WTC11 (cell line): ENCODE results near the gene METAP1. TPM values are rescaled to one million over a fixed set of nuclear protein-coding genes. Genes with fewer than 3 reads are reported as not detected.
A peak's percentile ranks its signal among the peaks of the same experiment; 100 is the strongest.

Source experiments
- ATAC-seq: fragments of 200-7000 bp; cut with Tn5 transposase; 2 replicates; pipeline ENCODE4 v1.10.0; 2021; ENCODE audit warnings: mild to moderate bottlenecking, moderate library complexity
- CTCF ChIA-PET: fragments of 300-600 bp; sonication (Branson Sonifier 250); formaldehyde crosslinking; loops from one replicate; lab custom pipeline; 2021; ENCODE audit warnings: antibody characterized with exemption; lab: Charles Lee
- POLR2A ChIA-PET: fragments of 350-600 bp; sonication (Branson Sonifier 250); formaldehyde crosslinking; loops from one replicate; lab custom pipeline; 2021; ENCODE audit warnings: antibody characterized with exemption; lab: Charles Lee
- DNase-seq: peaks from one replicate; pipeline ENCODE4 v3.0.0; 2021; ENCODE audit warnings: low spot score
- H3K27ac Mint-ChIP-seq: 2 replicates; pipeline ENCODE4 v1.8.0; 2021; ENCODE audit warnings: mixed read lengths
- H3K27me3 Mint-ChIP-seq: 2 replicates; pipeline ENCODE4 v1.8.0; 2021; ENCODE audit warnings: low read depth, mild to moderate bottlenecking, moderate library complexity, mixed read lengths
- H3K36me3 Mint-ChIP-seq: 2 replicates; pipeline ENCODE4 v1.8.0; 2021; ENCODE audit warnings: mixed read lengths
- H3K4me1 Mint-ChIP-seq: 2 replicates; pipeline ENCODE4 v1.8.0; 2022; ENCODE audit warnings: mixed read lengths
- H3K4me3 Mint-ChIP-seq: 2 replicates; pipeline ENCODE4 v1.8.0; 2021; ENCODE audit warnings: mild to moderate bottlenecking, moderate library complexity, mixed read lengths
- H3K9me3 Mint-ChIP-seq: 2 replicates; pipeline ENCODE4 v1.8.0; 2021; ENCODE audit warnings: mixed read lengths
- FOXK1 ChIP-seq: sonication (generic); formaldehyde crosslinking; IDR thresholded peaks from 2 replicates; pipeline ENCODE4 v1.8.0; 2022; ENCODE audit warnings: mild to moderate bottlenecking, moderate library complexity, missing genetic modification reagents
- NR3C1 ChIP-seq: sonication (generic); formaldehyde crosslinking; conservative IDR thresholded peaks from 2 replicates; pipeline ENCODE4 v1.8.1; 2023; ENCODE audit warnings: low read depth, mild to moderate bottlenecking, missing genetic modification reagents
- TEAD1 ChIP-seq: sonication (generic); formaldehyde crosslinking; IDR thresholded peaks from 2 replicates; pipeline ENCODE4 v1.8.0; 2022; ENCODE audit warnings: mild to moderate bottlenecking, missing genetic modification reagents
- TEAD4 ChIP-seq: sonication (generic); formaldehyde crosslinking; IDR thresholded peaks from 2 replicates; pipeline ENCODE4 v1.8.0; 2022; ENCODE audit warnings: mild to moderate bottlenecking, missing genetic modification reagents
- total RNA-seq: library from RNA; stranded (reverse); gene quantifications from 3 replicates; pipeline ENCODE4 v1.2.3, GENCODE V29; 2021
- TF ChIP-seq, protein P1 (sequence below): sonication (generic); formaldehyde crosslinking; conservative IDR thresholded peaks from 2 replicates; pipeline ENCODE4 v1.8.1; 2022; ENCODE audit warnings: mild to moderate bottlenecking, missing genetic modification reagents
- TF ChIP-seq, protein P2 (sequence below): sonication (generic); formaldehyde crosslinking; IDR thresholded peaks from 2 replicates; pipeline ENCODE4 v1.8.0; 2022; ENCODE audit warnings: mild to moderate bottlenecking, missing genetic modification reagents
- TF ChIP-seq, protein P3 (sequence below): sonication (generic); formaldehyde crosslinking; IDR thresholded peaks from 2 replicates; pipeline ENCODE4 v1.8.0; 2023; ENCODE audit warnings: missing genetic modification reagents, mild to moderate bottlenecking, borderline replicate concordance
- TF ChIP-seq, protein P4 (sequence below): fragments of 250-450 bp; sonication (Bioruptor Pico); IDR thresholded peaks from 2 replicates; pipeline ENCODE4 v1.8.0; 2021; ENCODE audit warnings: mild to moderate bottlenecking
- TF ChIP-seq, protein P5 (sequence below): fragments of 250-450 bp; sonication (Bioruptor Pico); IDR thresholded peaks from 2 replicates; pipeline ENCODE4 v1.9.0; 2021; ENCODE audit warnings: moderate library complexity, mild to moderate bottlenecking, inconsistent platforms, borderline replicate concordance
- TF ChIP-seq, protein P6 (sequence below): fragments of 200-600 bp; IDR thresholded peaks from 2 replicates; pipeline ENCODE4 v1.8.0; 2022; ENCODE audit warnings: antibody characterized with exemption
- TF ChIP-seq, protein P7 (sequence below): sonication (generic); formaldehyde crosslinking; IDR thresholded peaks from 2 replicates; pipeline ENCODE4 v1.8.1; 2023; ENCODE audit warnings: mild to moderate bottlenecking, moderate library complexity, missing genetic modification reagents
- TF ChIP-seq, protein P8 (sequence below): sonication (generic); formaldehyde crosslinking; conservative IDR thresholded peaks from 2 replicates; pipeline ENCODE4 v1.8.1; 2023; ENCODE audit warnings: mild to moderate bottlenecking, low read depth, missing genetic modification reagents, moderate library complexity

METAP1 gene
- total RNA-seq, 1 experiment from 2014 or later, result 102 TPM

DNA sequence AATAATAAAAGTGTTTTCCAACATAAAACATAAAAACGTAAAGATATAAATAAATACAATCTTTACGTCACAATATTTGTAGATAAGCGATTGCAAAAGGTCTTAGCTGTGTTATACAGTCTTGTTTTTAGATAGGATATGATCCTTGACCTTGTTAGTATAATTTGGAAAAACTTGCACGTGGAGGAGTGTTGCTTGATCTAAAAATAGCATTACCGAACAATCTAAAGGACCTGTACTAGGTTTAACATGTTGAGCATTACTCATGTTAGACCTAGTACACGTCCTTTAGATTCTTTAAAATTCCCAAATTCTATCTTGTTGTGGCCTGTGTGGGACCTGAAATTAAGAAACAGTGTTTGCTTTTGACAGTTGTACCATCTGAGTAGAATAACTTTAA is 1.6 kb downstream of the METAP1 start (continued):
- TF ChIP-seq, protein P1, sequence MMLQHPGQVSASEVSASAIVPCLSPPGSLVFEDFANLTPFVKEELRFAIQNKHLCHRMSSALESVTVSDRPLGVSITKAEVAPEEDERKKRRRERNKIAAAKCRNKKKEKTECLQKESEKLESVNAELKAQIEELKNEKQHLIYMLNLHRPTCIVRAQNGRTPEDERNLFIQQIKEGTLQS (CRISPR knock-in tag), result no peak

DNA sequence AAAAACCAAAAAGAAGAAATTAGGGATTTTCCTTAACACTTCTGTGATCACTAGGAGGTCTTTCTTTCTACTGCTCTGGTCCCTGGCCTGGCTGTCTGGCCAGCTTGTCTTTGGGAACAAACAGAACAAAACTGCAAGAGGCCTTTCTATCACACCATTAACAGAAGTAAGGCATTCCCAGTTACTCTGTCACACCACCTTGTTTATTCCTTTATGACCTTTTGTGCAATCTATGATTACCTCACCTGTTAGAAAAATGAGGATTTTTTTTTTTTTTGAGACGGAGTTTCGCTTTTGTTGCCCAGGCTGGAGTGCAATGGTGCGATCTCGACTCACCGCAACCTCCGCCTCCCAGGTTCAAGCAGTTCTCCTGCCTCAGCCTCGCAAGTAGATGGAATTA is 3.0 kb downstream of the METAP1 start:
- Mint-ChIP-seq H3K36me3 (no peaks in the 10 kb centered on the region), H3K9me3 (no peaks in the 10 kb centered on the region)
- TF ChIP-seq, protein P2, sequence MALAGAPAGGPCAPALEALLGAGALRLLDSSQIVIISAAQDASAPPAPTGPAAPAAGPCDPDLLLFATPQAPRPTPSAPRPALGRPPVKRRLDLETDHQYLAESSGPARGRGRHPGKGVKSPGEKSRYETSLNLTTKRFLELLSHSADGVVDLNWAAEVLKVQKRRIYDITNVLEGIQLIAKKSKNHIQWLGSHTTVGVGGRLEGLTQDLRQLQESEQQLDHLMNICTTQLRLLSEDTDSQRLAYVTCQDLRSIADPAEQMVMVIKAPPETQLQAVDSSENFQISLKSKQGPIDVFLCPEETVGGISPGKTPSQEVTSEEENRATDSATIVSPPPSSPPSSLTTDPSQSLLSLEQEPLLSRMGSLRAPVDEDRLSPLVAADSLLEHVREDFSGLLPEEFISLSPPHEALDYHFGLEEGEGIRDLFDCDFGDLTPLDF, result no peak
- TF ChIP-seq FOXK1 (CRISPR knock-in tag) (no peak), TEAD1 (CRISPR knock-in tag) (no peak), NR3C1 (no peak), TEAD4 (CRISPR knock-in tag) (no peak)
- TF ChIP-seq, protein P3, sequence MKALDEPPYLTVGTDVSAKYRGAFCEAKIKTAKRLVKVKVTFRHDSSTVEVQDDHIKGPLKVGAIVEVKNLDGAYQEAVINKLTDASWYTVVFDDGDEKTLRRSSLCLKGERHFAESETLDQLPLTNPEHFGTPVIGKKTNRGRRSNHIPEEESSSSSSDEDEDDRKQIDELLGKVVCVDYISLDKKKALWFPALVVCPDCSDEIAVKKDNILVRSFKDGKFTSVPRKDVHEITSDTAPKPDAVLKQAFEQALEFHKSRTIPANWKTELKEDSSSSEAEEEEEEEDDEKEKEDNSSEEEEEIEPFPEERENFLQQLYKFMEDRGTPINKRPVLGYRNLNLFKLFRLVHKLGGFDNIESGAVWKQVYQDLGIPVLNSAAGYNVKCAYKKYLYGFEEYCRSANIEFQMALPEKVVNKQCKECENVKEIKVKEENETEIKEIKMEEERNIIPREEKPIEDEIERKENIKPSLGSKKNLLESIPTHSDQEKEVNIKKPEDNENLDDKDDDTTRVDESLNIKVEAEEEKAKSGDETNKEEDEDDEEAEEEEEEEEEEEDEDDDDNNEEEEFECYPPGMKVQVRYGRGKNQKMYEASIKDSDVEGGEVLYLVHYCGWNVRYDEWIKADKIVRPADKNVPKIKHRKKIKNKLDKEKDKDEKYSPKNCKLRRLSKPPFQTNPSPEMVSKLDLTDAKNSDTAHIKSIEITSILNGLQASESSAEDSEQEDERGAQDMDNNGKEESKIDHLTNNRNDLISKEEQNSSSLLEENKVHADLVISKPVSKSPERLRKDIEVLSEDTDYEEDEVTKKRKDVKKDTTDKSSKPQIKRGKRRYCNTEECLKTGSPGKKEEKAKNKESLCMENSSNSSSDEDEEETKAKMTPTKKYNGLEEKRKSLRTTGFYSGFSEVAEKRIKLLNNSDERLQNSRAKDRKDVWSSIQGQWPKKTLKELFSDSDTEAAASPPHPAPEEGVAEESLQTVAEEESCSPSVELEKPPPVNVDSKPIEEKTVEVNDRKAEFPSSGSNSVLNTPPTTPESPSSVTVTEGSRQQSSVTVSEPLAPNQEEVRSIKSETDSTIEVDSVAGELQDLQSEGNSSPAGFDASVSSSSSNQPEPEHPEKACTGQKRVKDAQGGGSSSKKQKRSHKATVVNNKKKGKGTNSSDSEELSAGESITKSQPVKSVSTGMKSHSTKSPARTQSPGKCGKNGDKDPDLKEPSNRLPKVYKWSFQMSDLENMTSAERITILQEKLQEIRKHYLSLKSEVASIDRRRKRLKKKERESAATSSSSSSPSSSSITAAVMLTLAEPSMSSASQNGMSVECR (CRISPR knock-in tag), result no peak
- TF ChIP-seq, protein P4, sequence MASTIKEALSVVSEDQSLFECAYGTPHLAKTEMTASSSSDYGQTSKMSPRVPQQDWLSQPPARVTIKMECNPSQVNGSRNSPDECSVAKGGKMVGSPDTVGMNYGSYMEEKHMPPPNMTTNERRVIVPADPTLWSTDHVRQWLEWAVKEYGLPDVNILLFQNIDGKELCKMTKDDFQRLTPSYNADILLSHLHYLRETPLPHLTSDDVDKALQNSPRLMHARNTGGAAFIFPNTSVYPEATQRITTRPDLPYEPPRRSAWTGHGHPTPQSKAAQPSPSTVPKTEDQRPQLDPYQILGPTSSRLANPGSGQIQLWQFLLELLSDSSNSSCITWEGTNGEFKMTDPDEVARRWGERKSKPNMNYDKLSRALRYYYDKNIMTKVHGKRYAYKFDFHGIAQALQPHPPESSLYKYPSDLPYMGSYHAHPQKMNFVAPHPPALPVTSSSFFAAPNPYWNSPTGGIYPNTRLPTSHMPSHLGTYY (CRISPR knock-in tag), result no peak
- TF ChIP-seq, protein P5, sequence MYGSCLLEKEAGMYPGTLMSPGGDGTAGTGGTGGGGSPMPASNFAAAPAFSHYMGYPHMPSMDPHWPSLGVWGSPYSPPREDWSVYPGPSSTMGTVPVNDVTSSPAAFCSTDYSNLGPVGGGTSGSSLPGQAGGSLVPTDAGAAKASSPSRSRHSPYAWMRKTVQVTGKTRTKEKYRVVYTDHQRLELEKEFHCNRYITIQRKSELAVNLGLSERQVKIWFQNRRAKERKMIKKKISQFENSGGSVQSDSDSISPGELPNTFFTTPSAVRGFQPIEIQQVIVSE (CRISPR knock-in tag), result no peak
- TF ChIP-seq, protein P6, sequence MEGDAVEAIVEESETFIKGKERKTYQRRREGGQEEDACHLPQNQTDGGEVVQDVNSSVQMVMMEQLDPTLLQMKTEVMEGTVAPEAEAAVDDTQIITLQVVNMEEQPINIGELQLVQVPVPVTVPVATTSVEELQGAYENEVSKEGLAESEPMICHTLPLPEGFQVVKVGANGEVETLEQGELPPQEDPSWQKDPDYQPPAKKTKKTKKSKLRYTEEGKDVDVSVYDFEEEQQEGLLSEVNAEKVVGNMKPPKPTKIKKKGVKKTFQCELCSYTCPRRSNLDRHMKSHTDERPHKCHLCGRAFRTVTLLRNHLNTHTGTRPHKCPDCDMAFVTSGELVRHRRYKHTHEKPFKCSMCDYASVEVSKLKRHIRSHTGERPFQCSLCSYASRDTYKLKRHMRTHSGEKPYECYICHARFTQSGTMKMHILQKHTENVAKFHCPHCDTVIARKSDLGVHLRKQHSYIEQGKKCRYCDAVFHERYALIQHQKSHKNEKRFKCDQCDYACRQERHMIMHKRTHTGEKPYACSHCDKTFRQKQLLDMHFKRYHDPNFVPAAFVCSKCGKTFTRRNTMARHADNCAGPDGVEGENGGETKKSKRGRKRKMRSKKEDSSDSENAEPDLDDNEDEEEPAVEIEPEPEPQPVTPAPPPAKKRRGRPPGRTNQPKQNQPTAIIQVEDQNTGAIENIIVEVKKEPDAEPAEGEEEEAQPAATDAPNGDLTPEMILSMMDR, result no peak
- TF ChIP-seq, protein P7, sequence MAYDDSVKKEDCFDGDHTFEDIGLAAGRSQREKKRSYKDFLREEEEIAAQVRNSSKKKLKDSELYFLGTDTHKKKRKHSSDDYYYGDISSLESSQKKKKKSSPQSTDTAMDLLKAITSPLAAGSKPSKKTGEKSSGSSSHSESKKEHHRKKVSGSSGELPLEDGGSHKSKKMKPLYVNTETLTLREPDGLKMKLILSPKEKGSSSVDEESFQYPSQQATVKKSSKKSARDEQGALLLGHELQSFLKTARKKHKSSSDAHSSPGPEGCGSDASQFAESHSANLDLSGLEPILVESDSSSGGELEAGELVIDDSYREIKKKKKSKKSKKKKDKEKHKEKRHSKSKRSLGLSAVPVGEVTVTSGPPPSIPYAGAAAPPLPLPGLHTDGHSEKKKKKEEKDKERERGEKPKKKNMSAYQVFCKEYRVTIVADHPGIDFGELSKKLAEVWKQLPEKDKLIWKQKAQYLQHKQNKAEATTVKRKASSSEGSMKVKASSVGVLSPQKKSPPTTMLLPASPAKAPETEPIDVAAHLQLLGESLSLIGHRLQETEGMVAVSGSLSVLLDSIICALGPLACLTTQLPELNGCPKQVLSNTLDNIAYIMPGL, result no peak
- TF ChIP-seq, protein P8, sequence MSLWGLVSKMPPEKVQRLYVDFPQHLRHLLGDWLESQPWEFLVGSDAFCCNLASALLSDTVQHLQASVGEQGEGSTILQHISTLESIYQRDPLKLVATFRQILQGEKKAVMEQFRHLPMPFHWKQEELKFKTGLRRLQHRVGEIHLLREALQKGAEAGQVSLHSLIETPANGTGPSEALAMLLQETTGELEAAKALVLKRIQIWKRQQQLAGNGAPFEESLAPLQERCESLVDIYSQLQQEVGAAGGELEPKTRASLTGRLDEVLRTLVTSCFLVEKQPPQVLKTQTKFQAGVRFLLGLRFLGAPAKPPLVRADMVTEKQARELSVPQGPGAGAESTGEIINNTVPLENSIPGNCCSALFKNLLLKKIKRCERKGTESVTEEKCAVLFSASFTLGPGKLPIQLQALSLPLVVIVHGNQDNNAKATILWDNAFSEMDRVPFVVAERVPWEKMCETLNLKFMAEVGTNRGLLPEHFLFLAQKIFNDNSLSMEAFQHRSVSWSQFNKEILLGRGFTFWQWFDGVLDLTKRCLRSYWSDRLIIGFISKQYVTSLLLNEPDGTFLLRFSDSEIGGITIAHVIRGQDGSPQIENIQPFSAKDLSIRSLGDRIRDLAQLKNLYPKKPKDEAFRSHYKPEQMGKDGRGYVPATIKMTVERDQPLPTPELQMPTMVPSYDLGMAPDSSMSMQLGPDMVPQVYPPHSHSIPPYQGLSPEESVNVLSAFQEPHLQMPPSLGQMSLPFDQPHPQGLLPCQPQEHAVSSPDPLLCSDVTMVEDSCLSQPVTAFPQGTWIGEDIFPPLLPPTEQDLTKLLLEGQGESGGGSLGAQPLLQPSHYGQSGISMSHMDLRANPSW, result no peak
- TF ChIP-seq, all 79 proteins: peak for 0
- ChIA-PET POLR2A (no interaction called here), CTCF (interaction anchor here (1.8 kb wide), 1 partner anchor 57 kb away, joined by 6 read pairs; no protein-coding TSS in a partner anchor)
- peak overlapping the region; percentile 80; the same call in 1 of the 2 replicates for H3K27ac Mint-ChIP-seq
- peaks cover 65% of the 10 kb centered on the region for H3K4me1 Mint-ChIP-seq
- H3K4me3 Mint-ChIP-seq, result no peak overlapping the region
- ATAC-seq, result no peak
- no peak for DNase-seq
- H3K27me3 Mint-ChIP-seq, result no peaks in the 10 kb centered on the region
